Measurements from ENCODE around the gene DUS3L.
A peak's percentile ranks its signal among the peaks of the same experiment; 100 is the strongest.

Gene DUS3L

DNA sequence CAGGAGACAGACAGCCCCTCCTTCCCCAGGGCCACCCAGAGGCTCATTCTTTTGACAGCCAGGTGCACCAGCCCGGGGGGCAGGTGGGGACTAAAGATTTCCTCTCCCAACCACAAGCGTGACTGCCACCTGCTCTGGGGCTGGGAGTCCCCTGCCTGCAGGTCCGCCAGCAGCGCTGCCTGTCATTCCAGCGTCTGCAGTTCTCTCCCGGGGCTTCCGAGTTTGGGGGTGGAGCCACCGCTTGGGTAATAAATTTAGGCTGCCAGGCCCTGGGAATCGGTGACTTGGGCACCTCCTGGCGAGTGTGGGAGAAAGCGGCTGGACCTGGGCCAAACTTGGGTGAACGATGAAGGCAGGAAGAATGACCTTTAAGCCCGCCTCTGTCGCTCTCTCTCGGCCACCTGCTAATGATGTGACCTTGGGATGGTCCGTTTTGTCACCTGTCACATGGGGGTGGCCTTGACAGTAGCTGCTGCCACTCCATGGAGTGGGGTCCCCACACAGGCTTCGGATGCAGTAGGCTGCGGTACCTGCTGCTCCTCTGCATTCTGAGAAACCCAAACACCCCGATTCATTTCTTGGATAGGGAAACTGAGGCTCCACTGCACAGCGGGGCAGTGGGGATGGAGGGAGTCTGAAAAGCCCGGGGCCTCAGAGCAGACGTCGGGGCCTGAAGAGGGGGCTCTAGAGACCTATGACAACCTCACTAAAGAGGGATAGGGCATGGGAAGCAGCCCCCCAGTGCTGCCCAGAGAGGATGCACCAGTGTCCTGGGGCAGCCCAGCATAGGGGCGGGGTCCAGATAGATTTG is 35.8 kb upstream of the DUS3L start:
- TF ChIP-seq, protein P1, sequence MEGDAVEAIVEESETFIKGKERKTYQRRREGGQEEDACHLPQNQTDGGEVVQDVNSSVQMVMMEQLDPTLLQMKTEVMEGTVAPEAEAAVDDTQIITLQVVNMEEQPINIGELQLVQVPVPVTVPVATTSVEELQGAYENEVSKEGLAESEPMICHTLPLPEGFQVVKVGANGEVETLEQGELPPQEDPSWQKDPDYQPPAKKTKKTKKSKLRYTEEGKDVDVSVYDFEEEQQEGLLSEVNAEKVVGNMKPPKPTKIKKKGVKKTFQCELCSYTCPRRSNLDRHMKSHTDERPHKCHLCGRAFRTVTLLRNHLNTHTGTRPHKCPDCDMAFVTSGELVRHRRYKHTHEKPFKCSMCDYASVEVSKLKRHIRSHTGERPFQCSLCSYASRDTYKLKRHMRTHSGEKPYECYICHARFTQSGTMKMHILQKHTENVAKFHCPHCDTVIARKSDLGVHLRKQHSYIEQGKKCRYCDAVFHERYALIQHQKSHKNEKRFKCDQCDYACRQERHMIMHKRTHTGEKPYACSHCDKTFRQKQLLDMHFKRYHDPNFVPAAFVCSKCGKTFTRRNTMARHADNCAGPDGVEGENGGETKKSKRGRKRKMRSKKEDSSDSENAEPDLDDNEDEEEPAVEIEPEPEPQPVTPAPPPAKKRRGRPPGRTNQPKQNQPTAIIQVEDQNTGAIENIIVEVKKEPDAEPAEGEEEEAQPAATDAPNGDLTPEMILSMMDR (conservative IDR thresholded peaks at IDR 0.05; ENCODE audit: control insufficient read depth, insufficient read depth, low read depth, low read length): no peak
- H3K4me3 ChIP-seq (ENCODE audit: control insufficient read depth, low read depth, low read length): peak overlapping the region; percentile 34
- DNase-seq (ENCODE audit: low read depth): peak; percentile 26

DNA sequence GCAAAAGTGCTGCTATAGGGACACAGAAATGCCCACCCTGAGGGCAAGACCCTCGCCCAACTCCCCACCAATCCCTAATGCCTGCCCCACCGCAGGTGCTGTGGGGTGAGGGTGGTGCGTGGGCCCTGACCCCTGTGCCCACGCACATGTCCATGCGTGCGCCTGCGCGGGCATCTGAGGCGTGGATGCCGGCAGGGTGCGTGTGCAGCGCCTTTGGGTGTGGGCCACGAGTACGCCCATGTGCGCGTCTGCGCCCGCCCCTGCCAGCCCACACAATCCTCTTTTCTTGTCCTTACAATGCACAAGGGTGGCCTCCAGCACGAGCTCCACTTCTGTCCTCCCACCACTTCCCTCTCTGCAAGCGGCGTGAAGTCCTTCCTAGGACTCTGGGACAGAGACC is 34.2 kb upstream of the DUS3L start:
- no peak overlapping the region for H3K4me3 ChIP-seq (ENCODE audit: control insufficient read depth, low read depth, low read length)
- DNase-seq (ENCODE audit: low read depth): no peak
- TF ChIP-seq, protein P1 (conservative IDR thresholded peaks at IDR 0.05; ENCODE audit: control insufficient read depth, insufficient read depth, low read depth, low read length): no peak

DNA sequence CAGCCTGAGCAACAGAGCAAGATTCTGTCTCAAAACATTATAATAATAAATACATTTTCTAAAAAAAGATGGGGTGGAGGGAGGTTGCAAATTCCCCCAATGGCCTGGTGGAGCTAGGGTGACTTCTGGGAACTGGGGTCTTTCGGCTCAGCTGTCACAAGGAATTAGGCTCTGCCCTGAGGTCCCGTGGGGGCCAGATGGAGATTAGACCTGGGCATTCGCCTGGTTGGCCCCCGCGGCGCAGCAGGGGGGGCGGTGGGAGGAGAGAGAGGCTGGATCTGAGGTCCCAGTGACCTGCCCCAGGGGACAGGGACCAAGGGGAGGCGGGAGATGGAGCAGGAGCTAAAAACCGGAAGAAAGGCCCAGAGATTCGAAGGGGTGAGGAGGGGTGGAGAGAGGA is 33.8 kb upstream of the DUS3L start:
- no peak for DNase-seq (ENCODE audit: low read depth)
- TF ChIP-seq, protein P1 (conservative IDR thresholded peaks at IDR 0.05; ENCODE audit: control insufficient read depth, insufficient read depth, low read depth, low read length): no peak
- no peak overlapping the region for H3K4me3 ChIP-seq (ENCODE audit: control insufficient read depth, low read depth, low read length)

DNA sequence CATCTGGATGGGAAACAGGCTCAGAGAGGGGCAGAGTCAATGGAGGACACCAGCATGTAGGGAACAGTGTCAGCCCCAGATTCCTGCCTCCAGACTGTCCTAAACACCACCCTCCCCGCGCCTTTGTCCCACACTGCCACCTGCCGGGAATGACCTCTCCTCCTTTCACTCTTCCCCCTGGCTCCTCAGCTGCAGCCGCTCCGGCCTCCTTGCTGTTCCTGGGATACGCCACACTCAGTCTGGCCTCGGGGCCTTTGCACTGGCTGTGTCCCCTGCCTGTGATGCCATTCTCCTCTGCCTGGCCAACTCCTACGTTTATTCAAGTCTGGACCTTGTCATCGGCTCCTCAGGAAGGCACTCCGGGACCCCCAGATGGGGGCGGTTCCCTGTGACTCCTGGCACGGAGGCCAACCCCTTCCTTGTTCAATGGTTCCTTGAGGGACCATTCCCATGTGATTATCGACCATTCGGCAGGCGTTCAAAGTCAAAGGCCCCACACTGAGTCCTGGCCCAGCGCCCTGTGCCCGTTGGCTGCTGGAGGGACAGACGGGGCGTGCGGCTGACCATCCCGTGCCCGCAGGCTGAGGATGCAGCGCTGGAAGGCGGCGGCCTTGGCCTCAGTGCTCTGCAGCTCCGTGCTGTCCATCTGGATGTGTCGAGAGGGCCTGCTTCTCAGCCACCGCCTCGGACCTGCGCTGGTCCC is 32.8 kb upstream of the DUS3L start:
- TF ChIP-seq, protein P1 (conservative IDR thresholded peaks at IDR 0.05; ENCODE audit: control insufficient read depth, insufficient read depth, low read depth, low read length): peak; percentile 31
- no peak overlapping the region for H3K4me3 ChIP-seq (ENCODE audit: control insufficient read depth, low read depth, low read length)
- no peak for DNase-seq (ENCODE audit: low read depth)

DNA sequence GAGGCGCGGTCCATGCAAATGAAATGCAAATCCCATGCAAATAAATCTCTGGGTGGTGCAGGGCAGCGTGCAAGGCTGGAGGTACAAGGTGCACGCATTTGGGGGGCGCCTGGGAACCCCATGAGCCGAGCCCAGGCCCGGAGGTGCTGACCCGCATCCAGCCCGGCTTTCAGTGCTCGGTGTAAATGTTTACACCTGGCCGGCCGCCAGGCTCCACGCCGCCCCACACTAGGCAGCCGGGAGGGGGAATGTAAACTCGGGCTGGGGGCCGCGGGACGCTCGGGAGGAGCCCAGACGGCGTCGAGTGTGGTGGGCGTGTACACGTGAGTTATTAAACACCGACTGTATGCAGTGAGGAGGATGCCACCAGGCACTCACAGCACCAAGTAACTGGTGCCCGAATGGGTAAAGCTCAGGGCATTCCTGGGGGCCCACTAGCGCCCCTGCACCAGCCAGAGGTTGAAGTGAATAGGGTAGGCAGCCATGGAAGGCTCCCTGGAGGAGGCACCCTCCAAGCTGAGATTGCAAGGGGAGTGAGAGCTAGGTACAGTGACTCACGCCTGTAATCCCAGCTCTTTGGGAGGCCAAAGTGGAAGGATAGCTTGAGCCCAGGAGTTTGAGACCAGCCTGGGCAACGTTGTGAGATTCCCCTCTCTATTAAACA is 31.4 kb upstream of the DUS3L start:
- no peak for DNase-seq (ENCODE audit: low read depth)
- TF ChIP-seq, protein P1 (conservative IDR thresholded peaks at IDR 0.05; ENCODE audit: control insufficient read depth, insufficient read depth, low read depth, low read length): no peak
- no peak overlapping the region for H3K4me3 ChIP-seq (ENCODE audit: control insufficient read depth, low read depth, low read length)

DNA sequence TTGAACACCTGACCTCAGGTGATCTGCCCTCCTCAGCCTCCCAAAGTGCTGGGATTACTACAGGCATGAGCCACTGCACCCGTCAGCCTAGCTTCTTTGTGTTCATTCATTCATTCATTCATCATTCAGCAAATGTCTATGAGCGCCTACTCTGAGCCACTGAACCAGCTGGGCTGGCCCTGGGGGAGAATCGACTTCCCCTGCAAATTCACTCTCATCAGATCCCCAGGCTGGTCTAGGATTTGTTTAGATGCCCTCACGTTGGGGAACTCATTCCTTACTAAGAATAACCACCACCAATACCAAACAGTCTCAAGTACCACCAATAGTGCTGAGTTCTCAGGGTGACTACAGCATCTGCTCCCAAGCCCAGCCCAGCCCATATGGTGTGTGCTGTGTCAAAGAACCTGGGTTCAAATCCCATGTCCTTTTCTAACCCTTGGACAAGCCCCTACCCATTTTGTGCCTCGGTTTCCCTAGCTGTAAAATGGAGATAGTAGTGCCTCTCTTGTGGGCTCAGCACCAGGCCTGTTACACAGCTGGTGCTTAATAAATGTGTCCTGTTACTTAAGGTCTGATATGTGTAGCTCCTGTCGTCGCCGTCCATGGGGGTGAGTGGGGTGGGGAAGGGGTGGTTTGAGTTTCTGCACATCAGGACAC is 30.7 kb upstream of the DUS3L start:
- no peak overlapping the region for H3K4me3 ChIP-seq (ENCODE audit: control insufficient read depth, low read depth, low read length)
- DNase-seq (ENCODE audit: low read depth): no peak
- TF ChIP-seq, protein P1 (conservative IDR thresholded peaks at IDR 0.05; ENCODE audit: control insufficient read depth, insufficient read depth, low read depth, low read length): no peak
